ENCODE measurements around the gene KLK1. TPM values are rescaled to one million over a fixed set of nuclear protein-coding genes. Genes with fewer than 3 reads are reported as not detected.

KLK1 gene
- total and polyA plus RNA-seq, 12 donors, result 0.39 to 0.85 (median 0.64) TPM; not detected in 4

- Histone ChIP-seq H3K4me3 (no peak overlapping the region), H3K36me3 (no peaks in the 10 kb centered on the region), H3K27ac (no peak overlapping the region), H3K4me1 (peaks cover 0 to 13% (median 6%) of the 10 kb centered on the region in 9 donors), H3K9me3 (no peaks in the 10 kb centered on the region), H3K27me3 (peaks cover 0 to 71% (median 47%) of the 10 kb centered on the region in 7 donors)
- DNase-seq (no peak), ATAC-seq (no peak)
- 84 to 87% methylated on average over 8 of the region's 8 CpGs for WGBS, 2 donors
- no peak for TF ChIP-seq CTCF (IDR thresholded peaks at IDR 0.05)
- intact Hi-C loops (cut with DNase I), result no loop called here
Measured at GRCh38 chr19:50832666-50833065, 9.1 kb upstream of the KLK1 start.

- TF ChIP-seq CTCF (IDR thresholded peaks at IDR 0.05), result no peak
- 75 to 80% methylated on average over 7 of the region's 7 CpGs for WGBS, 2 donors
- Histone ChIP-seq H3K36me3 (no peaks in the 10 kb centered on the region), H3K27ac (no peak overlapping the region), H3K9me3 (no peaks in the 10 kb centered on the region), H3K27me3 (peaks cover 0 to 75% (median 46%) of the 10 kb centered on the region in 7 donors), H3K4me3 (no peak overlapping the region), H3K4me1 (peaks cover 0 to 10% (median 6%) of the 10 kb centered on the region in 9 donors)
- intact Hi-C loops (cut with DNase I), result no loop called here
- no peak for DNase-seq
- no peak for ATAC-seq
Measured at GRCh38 chr19:50831026-50831396, 7.4 kb upstream of the KLK1 start.

- no peak for TF ChIP-seq CTCF (IDR thresholded peaks at IDR 0.05)
- H3K4me1 ChIP-seq, result peaks cover 0 to 4% (median 2%) of the 10 kb centered on the region in 9 donors
- H3K27me3 ChIP-seq, result peaks cover 0 to 74% (median 40%) of the 10 kb centered on the region in 7 donors
- H3K27ac ChIP-seq, result no peak overlapping the region
- no peaks in the 10 kb centered on the region for H3K36me3 ChIP-seq
- ATAC-seq (no peak), DNase-seq (no peak)
- no peak overlapping the region for H3K4me3 ChIP-seq
- intact Hi-C loops (cut with DNase I), result no loop called here
- 48 to 51% methylated on average over 17 of the region's 17 CpGs for WGBS, 2 donors
- no peaks in the 10 kb centered on the region for H3K9me3 ChIP-seq
Measured at GRCh38 chr19:50830266-50831025, 6.9 kb upstream of the KLK1 start.

- Histone ChIP-seq H3K27ac (no peak overlapping the region), H3K4me1 (no peaks in the 10 kb centered on the region), H3K9me3 (no peaks in the 10 kb centered on the region), H3K36me3 (no peaks in the 10 kb centered on the region), H3K27me3 (peaks cover 0 to 69% (median 35%) of the 10 kb centered on the region in 7 donors), H3K4me3 (no peak overlapping the region)
- no peak for TF ChIP-seq CTCF (IDR thresholded peaks at IDR 0.05)
- DNase-seq, result no peak
- intact Hi-C loops (cut with DNase I), result no loop called here
- WGBS, 2 donors, result 74 to 82% methylated on average over 5 of the region's 5 CpGs
- no peak for ATAC-seq
Measured at GRCh38 chr19:50829801-50830200, 6.2 kb upstream of the KLK1 start.
